AG04450 (cell line): ENCODE data around the gene TRIM47. TPM values are rescaled to one million over a fixed set of nuclear protein-coding genes. Genes with fewer than 3 reads are reported as not detected.

ENCODE experiments used
- CTCF ChIA-PET: fragments of 300-600, 350-600 bp; formaldehyde crosslinking; extraction: SDS; loops from one replicate; lab custom pipeline; 2022; ENCODE audit warnings: antibody characterized with exemption, inconsistent platforms; lab: Charles Lee
- POLR2A ChIA-PET: fragments of 350-600 bp; formaldehyde crosslinking; extraction: SDS; loops from one replicate; lab custom pipeline; 2021; ENCODE audit warnings: antibody characterized with exemption, inconsistent platforms; lab: Yijun Ruan, JAX
- DNase-seq: peaks from one replicate; pipeline ENCODE4 v3.0.0-alpha.2; 2011; ENCODE audit warnings: low read depth, low spot score
- H3K27ac ChIP-seq: one replicate; pipeline ENCODE4 v1.5.1; 2012; ENCODE audit warnings: low read depth, low read length, control low read depth
- H3K27me3 ChIP-seq: one replicate; pipeline ENCODE4 v1.6.0; 2012; ENCODE audit warnings: low read length; ENCODE audit not compliant: control insufficient read depth, insufficient read depth
- H3K4me3 ChIP-seq: 2 replicates; pipeline ENCODE4 v1.5.1; 2011; ENCODE audit warnings: mild to moderate bottlenecking, low read depth, low read length, control low read depth
- H3K9me3 ChIP-seq: 2 replicates; pipeline ENCODE4 v1.5.1; 2012; ENCODE audit warnings: low read length; ENCODE audit not compliant: control insufficient read depth, insufficient read depth
- polyA plus RNA-seq: library from polyadenylated mRNA; depleted of rRNA; stranded (reverse); fragments of >200 nt; gene quantifications from 2 replicates; pipeline ENCODE4 v1.2.3, GENCODE V29; 2011
- TF ChIP-seq, protein P1 (sequence below): IDR thresholded peaks from 2 replicates; pipeline ENCODE4 v1.5.1; 2011; ENCODE audit warnings: low read depth, low read length, control low read depth, inconsistent platforms

The TRIM47 gene
- polyA plus RNA-seq, 1 experiment = 5.7 TPM

- no peaks in the 10 kb centered on the region for H3K9me3 ChIP-seq
- TF ChIP-seq, protein P1, sequence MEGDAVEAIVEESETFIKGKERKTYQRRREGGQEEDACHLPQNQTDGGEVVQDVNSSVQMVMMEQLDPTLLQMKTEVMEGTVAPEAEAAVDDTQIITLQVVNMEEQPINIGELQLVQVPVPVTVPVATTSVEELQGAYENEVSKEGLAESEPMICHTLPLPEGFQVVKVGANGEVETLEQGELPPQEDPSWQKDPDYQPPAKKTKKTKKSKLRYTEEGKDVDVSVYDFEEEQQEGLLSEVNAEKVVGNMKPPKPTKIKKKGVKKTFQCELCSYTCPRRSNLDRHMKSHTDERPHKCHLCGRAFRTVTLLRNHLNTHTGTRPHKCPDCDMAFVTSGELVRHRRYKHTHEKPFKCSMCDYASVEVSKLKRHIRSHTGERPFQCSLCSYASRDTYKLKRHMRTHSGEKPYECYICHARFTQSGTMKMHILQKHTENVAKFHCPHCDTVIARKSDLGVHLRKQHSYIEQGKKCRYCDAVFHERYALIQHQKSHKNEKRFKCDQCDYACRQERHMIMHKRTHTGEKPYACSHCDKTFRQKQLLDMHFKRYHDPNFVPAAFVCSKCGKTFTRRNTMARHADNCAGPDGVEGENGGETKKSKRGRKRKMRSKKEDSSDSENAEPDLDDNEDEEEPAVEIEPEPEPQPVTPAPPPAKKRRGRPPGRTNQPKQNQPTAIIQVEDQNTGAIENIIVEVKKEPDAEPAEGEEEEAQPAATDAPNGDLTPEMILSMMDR = no peak
- DNase-seq = no peak
- ChIA-PET CTCF (interaction anchor here (0.6 to 1.0 kb wide), 2 partner anchors 12 to 39 kb away, joined by 3 to 7 read pairs; no protein-coding TSS in a partner anchor), POLR2A (interaction anchor here (1.5 kb wide), 1 partner anchor 60 kb away, joined by 7 read pairs; no protein-coding TSS in a partner anchor)
- no peaks in the 10 kb centered on the region for H3K27me3 ChIP-seq
- H3K4me3 ChIP-seq = no peak overlapping the region
- no peak overlapping the region for H3K27ac ChIP-seq
Measured at GRCh38 chr17:75839942-75840798, 38.2 kb downstream of the TRIM47 start.

DNA sequence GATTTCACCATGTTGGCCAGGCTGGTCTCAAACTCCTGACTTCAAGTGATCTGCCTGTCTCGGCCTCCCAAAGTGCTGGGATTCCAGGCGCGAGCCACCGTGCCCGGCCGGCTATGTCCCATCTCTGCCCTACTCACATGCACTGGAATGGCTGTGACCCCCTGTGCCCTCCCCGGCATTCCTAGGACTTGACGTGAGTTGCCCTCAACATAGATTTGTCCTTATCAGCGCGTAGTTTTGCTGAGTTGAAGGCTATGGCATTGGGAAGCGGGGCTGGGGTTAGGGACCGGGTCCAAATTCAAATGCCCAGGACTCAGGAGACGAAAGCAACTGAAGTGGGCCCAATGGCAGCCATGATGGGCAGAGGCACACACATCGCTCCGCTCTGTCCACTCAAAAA lies 40.0 kb downstream of the TRIM47 start:
- Histone ChIP-seq H3K27me3 (no peaks in the 10 kb centered on the region), H3K9me3 (no peaks in the 10 kb centered on the region), H3K4me3 (no peak overlapping the region), H3K27ac (no peak overlapping the region)
- ChIA-PET POLR2A (interaction anchor here (0.7 kb wide), 1 partner anchor 295 kb away, joined by 3 read pairs; no protein-coding TSS in a partner anchor), CTCF (interaction anchor here (1.6 kb wide), 1 partner anchor 10 kb away, joined by 5 read pairs; no protein-coding TSS in a partner anchor)
- TF ChIP-seq, protein P1 = no peak
- DNase-seq = no peak

DNA sequence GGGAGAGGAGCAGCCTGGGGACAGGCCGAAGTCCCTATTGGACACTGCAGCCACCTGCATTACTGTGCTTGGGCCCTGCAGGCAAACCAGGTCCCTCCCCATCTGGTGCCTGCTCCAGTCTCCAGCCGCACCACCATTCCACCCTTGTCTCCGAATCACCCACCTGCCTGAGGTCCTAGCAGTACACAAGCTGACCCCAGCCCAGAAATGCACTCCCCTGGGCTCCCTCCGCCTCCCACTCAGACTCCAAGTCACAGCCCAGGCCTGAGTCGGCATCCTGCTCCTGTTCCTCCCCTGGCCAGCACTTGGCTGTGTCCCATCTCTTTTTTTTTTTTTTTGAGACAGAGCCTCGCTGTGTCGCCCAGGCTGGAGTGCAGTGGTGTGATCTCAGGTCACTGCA lies 40.5 kb downstream of the TRIM47 start:
- no peak for DNase-seq
- H3K9me3 ChIP-seq = no peaks in the 10 kb centered on the region
- CTCF ChIA-PET = interaction anchor here (0.9 to 1.6 kb wide), 2 partner anchors 10 kb away, joined by 4 to 5 read pairs; no protein-coding TSS in a partner anchor
- POLR2A ChIA-PET = interaction anchor here (1.1 kb wide), 1 partner anchor 9 kb away, joined by 3 read pairs; no protein-coding TSS in a partner anchor
- no peak overlapping the region for H3K4me3 ChIP-seq
- H3K27ac ChIP-seq = no peak overlapping the region
- TF ChIP-seq, protein P1 = no peak
- H3K27me3 ChIP-seq = no peaks in the 10 kb centered on the region

GRCh38 chr17:75836605-75837004 lies 41.8 kb downstream of the TRIM47 start:
- TF ChIP-seq, protein P1 = no peak
- CTCF ChIA-PET = interaction anchor here (0.6 kb wide), 1 partner anchor 17 kb away, joined by 3 read pairs; no protein-coding TSS in a partner anchor
- H3K4me3 ChIP-seq = no peak overlapping the region
- H3K27me3 ChIP-seq = no peaks in the 10 kb centered on the region
- POLR2A ChIA-PET = no interaction called here
- DNase-seq = no peak
- H3K27ac ChIP-seq = no peak overlapping the region
- H3K9me3 ChIP-seq = no peaks in the 10 kb centered on the region; the same call in 1 of the 2 replicates

GRCh38 chr17:75835654-75835987 lies 42.8 kb downstream of the TRIM47 start:
- POLR2A ChIA-PET = interaction anchor here (0.7 kb wide), 1 partner anchor 43 kb away, joined by 8 read pairs; the partner anchor contains the start of gene TRIM47
- Histone ChIP-seq H3K4me3 (no peak overlapping the region), H3K27ac (no peak overlapping the region), H3K9me3 (no peaks in the 10 kb centered on the region; the same call in 1 of the 2 replicates), H3K27me3 (no peaks in the 10 kb centered on the region)
- no peak for DNase-seq
- CTCF ChIA-PET = no interaction called here
- TF ChIP-seq, protein P1 = no peak
